H1 (cell line): ENCODE results near the gene HS6ST3. TPM values are rescaled to one million over a fixed set of nuclear protein-coding genes. Genes with fewer than 3 reads are reported as not detected.

Source experiments
- RFX5 ChIP-seq: IDR thresholded peaks from 2 replicates; pipeline ENCODE4 v1.6.1; 2011; ENCODE audit warnings: low read depth, low read length, improper control_type of control experiment, borderline replicate concordance
- SIRT6 ChIP-seq: IDR thresholded peaks from one replicate; pipeline ENCODE4 v1.7.1; 2012; ENCODE audit warnings: low read length, inconsistent platforms
- SIX5 ChIP-seq: IDR thresholded peaks from 2 replicates; pipeline ENCODE4 v1.6.1; 2011; ENCODE audit warnings: mild to moderate bottlenecking, low read depth, low read length
- SRF ChIP-seq: IDR thresholded peaks from 2 replicates; pipeline ENCODE4 v1.6.1; 2011; ENCODE audit warnings: mild to moderate bottlenecking, low read depth, low read length, moderate library complexity
- polyA plus RNA-seq, 7 experiments: library from polyadenylated mRNA; depleted of rRNA in 3 of 7; stranded (reverse) in 5 of 7; unstranded in 2 of 7; fragments of >200 nt in 5 of 7; fragments of 200-250 nt in 2 of 7; gene quantifications; 1 replicate in 5 of 7; 2 replicates in 1 of 7; 4 replicates in 1 of 7; pipeline versions ENCODE4 v1.2.1 to v1.2.3, GENCODE V29; 2011 to 2013; ENCODE audit warnings: missing spikeins in 2 of 7, mixed read lengths in 2 of 7
- total RNA-seq: library from RNA; stranded (reverse); fragmentation: NEBNext Ultra II Directional; extraction: Animal tissue kit (Norgen Biotek cat#: 25700); gene quantifications from 2 replicates; pipeline ENCODE4 v1.2.1, GENCODE V29; 2021
- TF ChIP-seq, protein P1 (sequence below): fragments of 300-600 bp; sonication (generic); IDR thresholded peaks from 2 replicates; pipeline ENCODE4 v1.7.1; 2012; ENCODE audit warnings: low read length, moderate library complexity, mild to moderate bottlenecking, inconsistent platforms; ENCODE audit not compliant: insufficient replicate concordance

HS6ST3 gene
- total and polyA plus RNA-seq, 2 of the 8 experiments (the other 6 are each of a cell fraction or from before 2014, with no cell fraction given) = 0.45 to 1.2 TPM

- TF ChIP-seq, protein P1, sequence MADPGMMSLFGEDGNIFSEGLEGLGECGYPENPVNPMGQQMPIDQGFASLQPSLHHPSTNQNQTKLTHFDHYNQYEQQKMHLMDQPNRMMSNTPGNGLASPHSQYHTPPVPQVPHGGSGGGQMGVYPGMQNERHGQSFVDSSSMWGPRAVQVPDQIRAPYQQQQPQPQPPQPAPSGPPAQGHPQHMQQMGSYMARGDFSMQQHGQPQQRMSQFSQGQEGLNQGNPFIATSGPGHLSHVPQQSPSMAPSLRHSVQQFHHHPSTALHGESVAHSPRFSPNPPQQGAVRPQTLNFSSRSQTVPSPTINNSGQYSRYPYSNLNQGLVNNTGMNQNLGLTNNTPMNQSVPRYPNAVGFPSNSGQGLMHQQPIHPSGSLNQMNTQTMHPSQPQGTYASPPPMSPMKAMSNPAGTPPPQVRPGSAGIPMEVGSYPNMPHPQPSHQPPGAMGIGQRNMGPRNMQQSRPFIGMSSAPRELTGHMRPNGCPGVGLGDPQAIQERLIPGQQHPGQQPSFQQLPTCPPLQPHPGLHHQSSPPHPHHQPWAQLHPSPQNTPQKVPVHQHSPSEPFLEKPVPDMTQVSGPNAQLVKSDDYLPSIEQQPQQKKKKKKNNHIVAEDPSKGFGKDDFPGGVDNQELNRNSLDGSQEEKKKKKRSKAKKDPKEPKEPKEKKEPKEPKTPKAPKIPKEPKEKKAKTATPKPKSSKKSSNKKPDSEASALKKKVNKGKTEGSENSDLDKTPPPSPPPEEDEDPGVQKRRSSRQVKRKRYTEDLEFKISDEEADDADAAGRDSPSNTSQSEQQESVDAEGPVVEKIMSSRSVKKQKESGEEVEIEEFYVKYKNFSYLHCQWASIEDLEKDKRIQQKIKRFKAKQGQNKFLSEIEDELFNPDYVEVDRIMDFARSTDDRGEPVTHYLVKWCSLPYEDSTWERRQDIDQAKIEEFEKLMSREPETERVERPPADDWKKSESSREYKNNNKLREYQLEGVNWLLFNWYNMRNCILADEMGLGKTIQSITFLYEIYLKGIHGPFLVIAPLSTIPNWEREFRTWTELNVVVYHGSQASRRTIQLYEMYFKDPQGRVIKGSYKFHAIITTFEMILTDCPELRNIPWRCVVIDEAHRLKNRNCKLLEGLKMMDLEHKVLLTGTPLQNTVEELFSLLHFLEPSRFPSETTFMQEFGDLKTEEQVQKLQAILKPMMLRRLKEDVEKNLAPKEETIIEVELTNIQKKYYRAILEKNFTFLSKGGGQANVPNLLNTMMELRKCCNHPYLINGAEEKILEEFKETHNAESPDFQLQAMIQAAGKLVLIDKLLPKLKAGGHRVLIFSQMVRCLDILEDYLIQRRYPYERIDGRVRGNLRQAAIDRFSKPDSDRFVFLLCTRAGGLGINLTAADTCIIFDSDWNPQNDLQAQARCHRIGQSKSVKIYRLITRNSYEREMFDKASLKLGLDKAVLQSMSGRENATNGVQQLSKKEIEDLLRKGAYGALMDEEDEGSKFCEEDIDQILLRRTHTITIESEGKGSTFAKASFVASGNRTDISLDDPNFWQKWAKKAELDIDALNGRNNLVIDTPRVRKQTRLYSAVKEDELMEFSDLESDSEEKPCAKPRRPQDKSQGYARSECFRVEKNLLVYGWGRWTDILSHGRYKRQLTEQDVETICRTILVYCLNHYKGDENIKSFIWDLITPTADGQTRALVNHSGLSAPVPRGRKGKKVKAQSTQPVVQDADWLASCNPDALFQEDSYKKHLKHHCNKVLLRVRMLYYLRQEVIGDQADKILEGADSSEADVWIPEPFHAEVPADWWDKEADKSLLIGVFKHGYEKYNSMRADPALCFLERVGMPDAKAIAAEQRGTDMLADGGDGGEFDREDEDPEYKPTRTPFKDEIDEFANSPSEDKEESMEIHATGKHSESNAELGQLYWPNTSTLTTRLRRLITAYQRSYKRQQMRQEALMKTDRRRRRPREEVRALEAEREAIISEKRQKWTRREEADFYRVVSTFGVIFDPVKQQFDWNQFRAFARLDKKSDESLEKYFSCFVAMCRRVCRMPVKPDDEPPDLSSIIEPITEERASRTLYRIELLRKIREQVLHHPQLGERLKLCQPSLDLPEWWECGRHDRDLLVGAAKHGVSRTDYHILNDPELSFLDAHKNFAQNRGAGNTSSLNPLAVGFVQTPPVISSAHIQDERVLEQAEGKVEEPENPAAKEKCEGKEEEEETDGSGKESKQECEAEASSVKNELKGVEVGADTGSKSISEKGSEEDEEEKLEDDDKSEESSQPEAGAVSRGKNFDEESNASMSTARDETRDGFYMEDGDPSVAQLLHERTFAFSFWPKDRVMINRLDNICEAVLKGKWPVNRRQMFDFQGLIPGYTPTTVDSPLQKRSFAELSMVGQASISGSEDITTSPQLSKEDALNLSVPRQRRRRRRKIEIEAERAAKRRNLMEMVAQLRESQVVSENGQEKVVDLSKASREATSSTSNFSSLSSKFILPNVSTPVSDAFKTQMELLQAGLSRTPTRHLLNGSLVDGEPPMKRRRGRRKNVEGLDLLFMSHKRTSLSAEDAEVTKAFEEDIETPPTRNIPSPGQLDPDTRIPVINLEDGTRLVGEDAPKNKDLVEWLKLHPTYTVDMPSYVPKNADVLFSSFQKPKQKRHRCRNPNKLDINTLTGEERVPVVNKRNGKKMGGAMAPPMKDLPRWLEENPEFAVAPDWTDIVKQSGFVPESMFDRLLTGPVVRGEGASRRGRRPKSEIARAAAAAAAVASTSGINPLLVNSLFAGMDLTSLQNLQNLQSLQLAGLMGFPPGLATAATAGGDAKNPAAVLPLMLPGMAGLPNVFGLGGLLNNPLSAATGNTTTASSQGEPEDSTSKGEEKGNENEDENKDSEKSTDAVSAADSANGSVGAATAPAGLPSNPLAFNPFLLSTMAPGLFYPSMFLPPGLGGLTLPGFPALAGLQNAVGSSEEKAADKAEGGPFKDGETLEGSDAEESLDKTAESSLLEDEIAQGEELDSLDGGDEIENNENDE = no peak
- TF ChIP-seq SIRT6 (no peak), SRF (no peak), SIX5 (no peak), RFX5 (no peak)
Measured at GRCh38 chr13:96782186-96782585, 692.3 kb downstream of the HS6ST3 start (continued).
